ENCODE data around the gene NSD2. TPM values are rescaled to one million over a fixed set of nuclear protein-coding genes. Genes with fewer than 3 reads are reported as not detected.
A peak's percentile ranks its signal among the peaks of the same experiment; 100 is the strongest.
"Not testable (repeated sequence)": the region's sequence is repeated elsewhere in the genome, so short reads cannot be mapped to it uniquely, and the experiment has no call there.

Gene NSD2
- polyA plus RNA-seq, 6 donors from 2014 or later, result 2.0 to 15.7 (median 5.3) TPM

DNA sequence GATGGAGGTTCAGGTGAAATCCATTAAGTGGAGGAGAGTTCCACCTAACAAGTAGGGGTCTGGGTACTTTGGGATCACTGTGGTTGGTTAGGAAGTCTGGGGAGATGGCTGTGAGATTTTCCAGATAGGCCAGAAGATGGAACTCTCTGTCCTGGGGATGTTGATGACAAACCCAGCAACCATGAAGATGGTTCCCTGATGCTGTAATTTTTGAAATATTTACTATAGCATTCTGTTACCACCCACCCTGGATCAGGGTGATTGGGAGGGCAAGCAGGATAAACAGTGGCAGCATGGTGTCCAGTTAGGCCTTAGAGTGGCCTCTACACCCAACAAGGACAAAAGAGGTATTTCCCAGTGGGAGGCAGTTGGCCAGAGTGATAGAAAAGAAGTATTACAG lies 153.5 kb downstream of the NSD2 start:
- Mint-ChIP-seq H3K27ac (no peak overlapping the region), H3K4me1 (no peaks in the 10 kb centered on the region)
- no peak for ATAC-seq (ENCODE audit: low read depth in 2 of 2)

DNA sequence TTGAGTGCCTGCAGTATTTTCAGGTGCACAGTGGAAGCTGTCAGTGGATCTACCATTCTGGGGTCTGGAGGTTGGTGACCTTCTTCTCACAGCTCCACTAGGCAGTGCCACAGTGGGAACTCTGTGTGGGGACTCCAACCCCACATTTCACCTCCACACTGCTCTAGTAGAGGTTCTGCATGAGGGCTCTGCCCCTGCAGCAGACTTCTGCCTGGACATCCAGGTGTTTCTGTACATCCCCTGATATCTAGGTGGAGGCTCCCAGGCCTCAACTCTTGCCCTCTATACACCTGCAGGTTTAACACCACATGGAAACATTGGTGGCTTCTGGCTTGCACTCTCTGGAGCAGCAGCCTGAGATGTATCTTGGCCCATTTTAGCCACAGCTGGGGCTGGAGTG lies 154.6 kb downstream of the NSD2 start:
- no peaks in the 10 kb centered on the region for H3K4me1 Mint-ChIP-seq
- ATAC-seq (ENCODE audit: low read depth in 2 of 2) (no peak), DNase-seq (no peak)
- H3K9me3 Mint-ChIP-seq, result peaks cover 5 to 23% (median 11%) of the 10 kb centered on the region in 7 donors
- H3K36me3 Mint-ChIP-seq, result peaks cover 7 to 10% of the 10 kb centered on the region in 2 donors
- H3K27ac Mint-ChIP-seq, result no peak overlapping the region
- H3K27me3 Mint-ChIP-seq, result peaks cover 36 to 87% (median 61%) of the 10 kb centered on the region in 3 donors
- no peak overlapping the region for H3K4me3 Mint-ChIP-seq

More for the DNA sequence above, 153.5 kb downstream of the NSD2 start:
- Mint-ChIP-seq H3K4me3 (no peak overlapping the region), H3K36me3 (peaks cover 7 to 10% of the 10 kb centered on the region in 2 donors), H3K9me3 (peaks cover 5 to 23% (median 11%) of the 10 kb centered on the region in 7 donors), H3K27me3 (peaks cover 37 to 85% (median 66%) of the 10 kb centered on the region in 3 donors)
- DNase-seq, result no peak

DNA sequence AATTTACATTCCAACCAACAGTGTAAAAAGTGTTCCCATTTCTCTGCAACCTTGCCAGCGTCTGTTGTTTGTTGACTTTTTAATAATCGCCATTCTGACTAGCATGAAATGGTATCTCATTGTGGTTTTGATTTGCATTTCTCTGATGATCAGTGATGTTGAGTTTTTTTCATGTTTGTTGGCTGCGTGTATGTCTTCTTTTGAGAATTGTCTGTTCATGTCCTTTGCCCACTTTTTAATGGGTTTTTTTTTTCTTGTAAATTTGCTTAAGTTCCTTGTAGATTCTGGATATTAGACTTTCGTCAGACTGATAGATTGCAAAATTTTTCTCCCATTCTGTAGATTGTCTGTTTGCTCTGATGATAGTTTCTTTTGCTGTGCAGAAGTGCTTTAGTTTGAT lies 155.9 kb downstream of the NSD2 start:
- DNase-seq; H3K4me1 Mint-ChIP-seq; ATAC-seq (ENCODE audit: low read depth in 2 of 2); H3K27ac Mint-ChIP-seq; H3K4me3 Mint-ChIP-seq; H3K36me3 Mint-ChIP-seq: not testable (repeated sequence)
- H3K9me3 Mint-ChIP-seq, result peaks cover 5 to 23% (median 11%) of the 10 kb centered on the region in 7 donors
- peaks cover 34 to 81% (median 55%) of the 10 kb centered on the region in 3 donors for H3K27me3 Mint-ChIP-seq

DNA sequence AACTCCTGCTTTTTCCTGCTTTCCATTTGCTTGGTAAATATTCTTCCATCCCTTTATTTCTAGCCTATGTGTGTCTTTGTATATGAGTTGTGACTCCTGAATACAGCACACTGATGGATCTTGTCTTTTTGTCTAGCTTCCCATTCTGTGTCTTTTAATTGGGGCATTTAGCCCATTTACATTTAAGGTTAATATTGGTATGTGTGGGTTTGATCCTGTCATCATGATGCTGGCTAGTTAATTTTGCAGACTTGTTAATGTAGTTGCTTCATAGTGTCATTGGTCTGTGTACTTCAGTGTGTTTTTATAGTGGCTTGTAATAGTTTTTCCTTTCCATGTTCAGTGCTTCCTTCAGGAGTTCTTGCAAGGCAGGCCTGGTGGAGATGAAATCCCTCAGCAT lies 160.0 kb downstream of the NSD2 start:
- DNase-seq; H3K36me3 Mint-ChIP-seq; ATAC-seq (ENCODE audit: low read depth in 2 of 2); H3K4me1 Mint-ChIP-seq; H3K4me3 Mint-ChIP-seq: not testable (repeated sequence)
- peaks cover 41 to 79% (median 50%) of the 10 kb centered on the region in 3 donors for H3K27me3 Mint-ChIP-seq
- peak overlapping the region in 1 of 6 donors; percentile 7 for H3K27ac Mint-ChIP-seq
- peaks cover 5 to 10% (median 5%) of the 10 kb centered on the region in 7 donors for H3K9me3 Mint-ChIP-seq

Other genes with a start within 250 kb of the NSD2 start
- 1 to 10 TPM; 1.5 to 2.9 (median 2.4) TPM for gene FAM53A, start 187.1 kb upstream of the NSD2 start, polyA plus RNA-seq (ENCODE audit: low read depth in 6 of 6)
- gene SLBP, start 159.1 kb upstream of the NSD2 start, polyA plus RNA-seq (ENCODE audit: low read depth in 6 of 6), result 10 to 100 TPM; 32.7 to 50.5 (median 43.4) TPM
- gene TMEM129, start 150.1 kb upstream of the NSD2 start, polyA plus RNA-seq (ENCODE audit: low read depth in 6 of 6), result 10 to 100 TPM; 29.6 to 43.7 (median 34.7) TPM
- gene TACC3, start 149.9 kb upstream of the NSD2 start, polyA plus RNA-seq (ENCODE audit: low read depth in 6 of 6), result 10 to 100 TPM; 15.0 to 21.0 (median 17.2) TPM
- gene FGFR3, start 78.1 kb upstream of the NSD2 start, polyA plus RNA-seq (ENCODE audit: low read depth in 6 of 6), result under 1 TPM in 1 of 6 donors, not detected in 5; 0.07 TPM
- gene LETM1, start 15.2 kb upstream of the NSD2 start, polyA plus RNA-seq (ENCODE audit: low read depth in 6 of 6), result 10 to 100 TPM in 4 of 6 donors, 1 to 10 TPM in 2; 2.9 to 15.1 (median 10.8) TPM
- gene NELFA, start 137.6 kb downstream of the NSD2 start, polyA plus RNA-seq (ENCODE audit: low read depth in 6 of 6), result 10 to 100 TPM; 11.0 to 42.3 (median 25.4) TPM
- not detected for gene NAT8L, start 187.9 kb downstream of the NSD2 start, polyA plus RNA-seq (ENCODE audit: low read depth in 6 of 6)